H9 (cell line): ENCODE measurements around the gene ATP2B2. TPM values are rescaled to one million over a fixed set of nuclear protein-coding genes. Genes with fewer than 3 reads are reported as not detected.

Experiments
- DNase-seq: peaks from one replicate; pipeline ENCODE4 v3.0.0-alpha.2; 2017
- H2AFZ ChIP-seq: one replicate; pipeline ENCODE4 v1.6.1; 2013; ENCODE audit warnings: mild to moderate bottlenecking, low read length, control low read depth, moderate library complexity
- H2AK5ac ChIP-seq: 2 replicates; pipeline ENCODE4 v1.6.1; 2013; ENCODE audit warnings: low read length, control low read depth, mixed read lengths; ENCODE audit not compliant: insufficient read length
- H2BK120ac ChIP-seq: one replicate; pipeline ENCODE4 v1.6.1; 2013; ENCODE audit warnings: low read depth, mild to moderate bottlenecking, low read length, control low read depth, inconsistent platforms; ENCODE audit not compliant: poor library complexity, severe bottlenecking
- H2BK12ac ChIP-seq: 2 replicates; pipeline ENCODE4 v1.6.1; 2013; ENCODE audit warnings: low read length, control low read depth, mixed read lengths, low read depth; ENCODE audit not compliant: insufficient read length
- H2BK15ac ChIP-seq: 2 replicates; pipeline ENCODE4 v1.6.1; 2013; ENCODE audit warnings: low read depth, low read length, control low read depth
- H2BK20ac ChIP-seq: one replicate; pipeline ENCODE4 v1.6.1; 2013; ENCODE audit warnings: low read depth, mild to moderate bottlenecking, low read length, control low read depth, inconsistent platforms; ENCODE audit not compliant: poor library complexity, severe bottlenecking
- H2BK5ac ChIP-seq: 2 replicates; pipeline ENCODE4 v1.6.1; 2013; ENCODE audit warnings: low read length, control low read depth, mixed read lengths; ENCODE audit not compliant: insufficient read length
- H3K14ac ChIP-seq: 2 replicates; pipeline ENCODE4 v1.6.1; 2013; ENCODE audit warnings: low read length, control low read depth; ENCODE audit not compliant: insufficient read depth
- H3K18ac ChIP-seq: 2 replicates; pipeline ENCODE4 v1.6.1; 2013; ENCODE audit warnings: low read depth, mild to moderate bottlenecking, mixed read lengths, low read length, control low read depth; ENCODE audit not compliant: insufficient read length
- H3K23ac ChIP-seq: 2 replicates; pipeline ENCODE4 v1.6.1; 2013; ENCODE audit warnings: low read length, control low read depth, mixed read lengths, low read depth; ENCODE audit not compliant: insufficient read length
- H3K23me2 ChIP-seq: 2 replicates; pipeline ENCODE4 v1.6.1; 2013; ENCODE audit warnings: low read depth, mild to moderate bottlenecking, mixed read lengths, low read length, control low read depth; ENCODE audit not compliant: insufficient read length, poor library complexity, severe bottlenecking
- H3K27ac ChIP-seq: 2 replicates; pipeline ENCODE4 v1.5.1; 2013; ENCODE audit warnings: low read length, control low read depth, mixed read lengths, low read depth; ENCODE audit not compliant: insufficient read length
- H3K27me3 ChIP-seq: 2 replicates; pipeline ENCODE4 v1.6.1; 2013; ENCODE audit warnings: low read length, control low read depth, inconsistent platforms; ENCODE audit not compliant: insufficient read depth
- H3K4ac ChIP-seq: 2 replicates; pipeline ENCODE4 v1.6.1; 2013; ENCODE audit warnings: low read depth, mild to moderate bottlenecking, control low read depth, inconsistent platforms, low read length, moderate library complexity
- H3K4me1 ChIP-seq: 2 replicates; pipeline ENCODE4 v1.6.1; 2013; ENCODE audit warnings: low read length, control low read depth, inconsistent platforms; ENCODE audit not compliant: insufficient read depth
- H3K4me2 ChIP-seq: 2 replicates; pipeline ENCODE4 v1.6.1; 2013; ENCODE audit warnings: low read length, control low read depth, mixed read lengths; ENCODE audit not compliant: insufficient read length, insufficient read depth
- H3K56ac ChIP-seq: 2 replicates; pipeline ENCODE4 v1.6.1; 2013; ENCODE audit warnings: low read depth, mild to moderate bottlenecking, mixed read lengths, low read length, control low read depth; ENCODE audit not compliant: insufficient read length
- H3K79me1 ChIP-seq: 2 replicates; pipeline ENCODE4 v1.6.1; 2013; ENCODE audit warnings: low read depth, mild to moderate bottlenecking, moderate library complexity, low read length, control low read depth, inconsistent platforms; ENCODE audit not compliant: insufficient read depth, poor library complexity, severe bottlenecking
- H3K79me2 ChIP-seq: 2 replicates; pipeline ENCODE4 v1.6.1; 2013; ENCODE audit warnings: low read length, control low read depth, inconsistent platforms; ENCODE audit not compliant: insufficient read depth
- H3K9ac ChIP-seq: 2 replicates; pipeline ENCODE4 v1.6.1; 2013; ENCODE audit warnings: low read length, control low read depth, mixed read lengths; ENCODE audit not compliant: insufficient read length; ENCODE audit errors: extremely low read depth
- H3K9me3 ChIP-seq: one replicate; pipeline ENCODE4 v1.6.1; 2013; ENCODE audit warnings: low read depth, low read length, inconsistent platforms; ENCODE audit not compliant: control insufficient read depth
- H3T11ph ChIP-seq: one replicate; pipeline ENCODE4 v1.6.1; 2013; ENCODE audit warnings: mild to moderate bottlenecking, low read length, control low read depth, inconsistent platforms
- H4K20me1 ChIP-seq: one replicate; pipeline ENCODE4 v1.6.1; 2013; ENCODE audit not compliant: control insufficient read depth, insufficient read length, insufficient read depth
- H4K5ac ChIP-seq: 2 replicates; pipeline ENCODE4 v1.6.1; 2013; ENCODE audit warnings: low read depth, mild to moderate bottlenecking, mixed read lengths, low read length, control low read depth; ENCODE audit not compliant: insufficient read length
- H4K8ac ChIP-seq: replicated peaks from 2 replicates; pipeline ENCODE4 v1.6.1; 2013; ENCODE audit warnings: low read length, control low read depth, mixed read lengths, low read depth; ENCODE audit not compliant: insufficient read length
- H4K91ac ChIP-seq: 2 replicates; pipeline ENCODE4 v1.6.1; 2013; ENCODE audit warnings: low read depth, mild to moderate bottlenecking, moderate library complexity, mixed read lengths, low read length, control low read depth; ENCODE audit not compliant: insufficient read length
- H3K27ac Mint-ChIP-seq, 3 experiments: 2 replicates in 2 of 3; 3 replicates in 1 of 3; pipeline ENCODE4 v1.8.0; 2020 to 2021; ENCODE audit warnings: mixed read lengths in 3 of 3, mild to moderate bottlenecking in 1 of 3, moderate library complexity in 1 of 3
- H3K27me3 Mint-ChIP-seq: 2 replicates; pipeline ENCODE4 v1.8.0; 2021; ENCODE audit warnings: low read depth, mild to moderate bottlenecking, moderate library complexity, mixed read lengths
- H3K36me3 Mint-ChIP-seq, 3 experiments: 2 replicates in 2 of 3; 3 replicates in 1 of 3; pipeline ENCODE4 v1.8.0; 2020 to 2021; ENCODE audit warnings: low read depth in 3 of 3, mixed read lengths in 3 of 3; ENCODE audit not compliant: insufficient read depth in 1 of 3
- H3K4me1 Mint-ChIP-seq, 2 experiments: 2 replicates each; pipeline ENCODE4 v1.8.0; 2020; ENCODE audit warnings: mixed read lengths in 2 of 2
- H3K4me3 Mint-ChIP-seq, 2 experiments: 2 replicates in 1 of 2; 3 replicates in 1 of 2; pipeline ENCODE4 v1.8.0; 2020 to 2021; ENCODE audit warnings: mild to moderate bottlenecking in 2 of 2, mixed read lengths in 2 of 2, moderate library complexity in 1 of 2
- H3K9me3 Mint-ChIP-seq, 2 experiments: 2 replicates in 1 of 2; 3 replicates in 1 of 2; pipeline ENCODE4 v1.8.0; 2020; ENCODE audit warnings: mild to moderate bottlenecking in 2 of 2, mixed read lengths in 2 of 2, moderate library complexity in 1 of 2
- total RNA-seq: library from RNA; stranded (reverse); gene quantifications from 2 replicates; pipeline ENCODE4 v1.2.1, GENCODE V29; 2021
- TF ChIP-seq, protein P1 (sequence below): fragments of 200-600 bp; sonication (generic); conservative IDR thresholded peaks from 3 replicates; pipeline ENCODE4 v1.8.0; 2021; ENCODE audit warnings: antibody characterized with exemption, mild to moderate bottlenecking

The ATP2B2 gene
- total RNA-seq, 1 experiment from 2014 or later, result 0.33 TPM

DNA sequence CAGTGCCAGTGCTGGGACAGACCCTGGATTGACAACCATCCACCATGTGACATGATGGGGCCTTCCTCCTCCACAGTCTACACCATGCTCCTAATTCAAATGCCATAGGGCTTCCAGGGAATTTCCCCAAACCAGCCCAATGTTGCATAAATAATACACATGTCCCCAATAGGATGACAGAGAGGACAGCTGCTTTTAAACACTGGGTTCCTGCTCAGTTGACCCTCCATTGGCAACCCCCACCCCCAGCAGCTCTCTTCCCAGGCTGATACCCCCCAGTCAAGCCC, 28.3 kb upstream of the ATP2B2 start:
- Mint-ChIP-seq H3K27me3 (peaks cover 15% of the 10 kb centered on the region), H3K4me1 (no peaks in the 10 kb centered on the region), H3K4me3 (no peak overlapping the region), H3K36me3 (no peaks in the 10 kb centered on the region), H3K27ac (no peak overlapping the region), H3K9me3 (peaks cover 0 to under 1% of the 10 kb centered on the region in 2 experiments; a peak in 1 of 5 replicates)
- H2BK120ac ChIP-seq, result no peak overlapping the region
- H3T11ph ChIP-seq, result no peak overlapping the region
- no peak overlapping the region for H3K56ac ChIP-seq
- no peaks in the 10 kb centered on the region for H3K79me2 ChIP-seq
- H3K27ac ChIP-seq, result no peak overlapping the region
- H3K23me2 ChIP-seq, result no peaks in the 10 kb centered on the region
- no peak overlapping the region for H4K8ac ChIP-seq
- no peak overlapping the region for H3K4ac ChIP-seq
- no peak overlapping the region for H4K91ac ChIP-seq
- H3K79me1 ChIP-seq, result no peaks in the 10 kb centered on the region
- no peak overlapping the region for H2BK5ac ChIP-seq
- no peak overlapping the region for H2AK5ac ChIP-seq
- TF ChIP-seq, protein P1, sequence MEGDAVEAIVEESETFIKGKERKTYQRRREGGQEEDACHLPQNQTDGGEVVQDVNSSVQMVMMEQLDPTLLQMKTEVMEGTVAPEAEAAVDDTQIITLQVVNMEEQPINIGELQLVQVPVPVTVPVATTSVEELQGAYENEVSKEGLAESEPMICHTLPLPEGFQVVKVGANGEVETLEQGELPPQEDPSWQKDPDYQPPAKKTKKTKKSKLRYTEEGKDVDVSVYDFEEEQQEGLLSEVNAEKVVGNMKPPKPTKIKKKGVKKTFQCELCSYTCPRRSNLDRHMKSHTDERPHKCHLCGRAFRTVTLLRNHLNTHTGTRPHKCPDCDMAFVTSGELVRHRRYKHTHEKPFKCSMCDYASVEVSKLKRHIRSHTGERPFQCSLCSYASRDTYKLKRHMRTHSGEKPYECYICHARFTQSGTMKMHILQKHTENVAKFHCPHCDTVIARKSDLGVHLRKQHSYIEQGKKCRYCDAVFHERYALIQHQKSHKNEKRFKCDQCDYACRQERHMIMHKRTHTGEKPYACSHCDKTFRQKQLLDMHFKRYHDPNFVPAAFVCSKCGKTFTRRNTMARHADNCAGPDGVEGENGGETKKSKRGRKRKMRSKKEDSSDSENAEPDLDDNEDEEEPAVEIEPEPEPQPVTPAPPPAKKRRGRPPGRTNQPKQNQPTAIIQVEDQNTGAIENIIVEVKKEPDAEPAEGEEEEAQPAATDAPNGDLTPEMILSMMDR, result no peak
- no peak overlapping the region for H3K9ac ChIP-seq
- no peaks in the 10 kb centered on the region for H3K27me3 ChIP-seq
- no peak overlapping the region for H3K23ac ChIP-seq
- H2BK20ac ChIP-seq, result no peak overlapping the region
- no peak overlapping the region for H2AFZ ChIP-seq
- H3K4me2 ChIP-seq, result no peak overlapping the region
- H3K9me3 ChIP-seq, result no peaks in the 10 kb centered on the region
- no peaks in the 10 kb centered on the region for H3K4me1 ChIP-seq
- DNase-seq, result no peak
- H3K14ac ChIP-seq, result no peak overlapping the region
- no peaks in the 10 kb centered on the region for H4K20me1 ChIP-seq
- H2BK12ac ChIP-seq, result no peak overlapping the region
- no peak overlapping the region for H3K18ac ChIP-seq
- no peak overlapping the region for H2BK15ac ChIP-seq
- no peak overlapping the region for H4K5ac ChIP-seq
